HCEC 1CT (cell line): Measurements from ENCODE around the gene CHRNA4.
"Not testable (repeated sequence)": the region's sequence is repeated elsewhere in the genome, so short reads cannot be mapped to it uniquely, and the experiment has no call there.

Experiments used
- DNase-seq: peaks from one replicate; pipeline ENCODE4 v3.0.0-alpha.2; 2017

CHRNA4 gene

DNA sequence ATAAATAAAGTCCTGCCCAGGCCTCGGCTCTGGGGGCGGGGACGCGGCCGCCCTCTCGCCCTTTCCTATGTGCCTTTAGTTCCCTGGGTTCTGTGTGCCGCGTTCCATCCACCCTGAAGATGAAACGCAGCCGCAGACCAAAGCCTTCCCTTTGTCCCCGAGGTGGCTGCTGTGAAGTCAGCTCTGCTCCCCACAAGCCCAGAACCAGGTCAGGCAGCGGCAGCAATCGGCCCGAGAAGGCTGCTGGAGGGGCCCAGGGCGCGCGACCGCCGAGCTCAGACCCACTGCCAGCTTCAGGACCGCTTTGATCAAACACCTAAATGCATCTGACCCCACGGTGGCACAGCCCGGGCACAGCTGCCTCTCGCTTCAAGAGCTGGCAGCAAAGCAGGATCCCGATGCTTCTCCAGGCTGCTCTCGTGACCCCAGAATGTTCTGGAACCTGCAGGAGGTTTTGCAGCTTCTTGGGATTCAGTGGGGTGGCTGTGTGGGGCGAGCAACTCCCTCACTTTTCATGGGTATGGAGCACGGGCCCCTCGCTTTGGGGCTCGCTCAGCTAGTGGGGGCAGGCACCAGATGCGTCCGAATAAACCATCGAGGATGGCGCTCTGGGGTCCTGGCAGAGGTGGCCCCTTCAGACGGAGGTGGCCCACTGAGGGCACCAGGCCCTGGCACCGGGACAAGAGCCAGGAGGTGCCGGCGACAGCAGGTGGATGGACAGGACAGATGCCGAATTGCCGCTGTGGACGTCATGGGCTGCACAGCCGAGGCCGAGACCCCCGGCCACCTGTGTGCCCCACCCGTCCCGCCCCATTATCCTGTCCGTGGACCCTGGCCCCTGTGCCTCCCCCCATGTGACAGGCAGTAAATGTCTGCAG is 13.0 kb downstream of the CHRNA4 start:
- DNase-seq: no peak

DNA sequence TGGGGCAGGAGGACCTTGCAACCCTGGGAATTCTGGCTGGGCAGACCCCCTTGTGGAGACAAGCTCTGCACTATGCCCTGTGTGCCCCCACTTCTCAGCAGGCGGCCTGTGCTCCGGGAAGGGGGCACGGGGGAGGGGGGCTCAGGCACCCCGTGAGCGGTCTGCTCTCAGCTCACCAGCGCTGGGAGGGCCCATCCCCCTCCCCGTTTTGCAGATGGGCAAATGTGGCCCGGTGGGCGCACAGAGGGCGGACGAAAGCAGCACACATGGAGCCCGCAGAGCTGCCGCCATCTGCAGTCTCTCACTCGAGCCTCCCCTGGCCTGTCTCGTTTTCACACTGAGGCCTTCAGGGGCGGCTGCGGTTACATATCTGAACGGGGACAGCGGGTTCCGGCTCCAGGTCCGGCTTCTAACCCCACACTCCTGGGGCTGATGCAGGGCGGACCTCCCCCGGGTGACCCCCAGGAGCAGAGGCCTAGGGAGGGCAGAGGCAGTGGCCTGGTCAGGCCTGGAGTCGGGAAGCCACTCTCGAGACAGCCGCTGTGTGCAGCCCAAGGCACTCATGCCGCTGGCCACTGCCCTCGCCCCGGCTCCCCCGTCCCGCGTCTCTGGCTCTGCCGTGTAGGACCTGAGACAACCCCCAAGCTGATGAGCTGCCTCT is 13.9 kb downstream of the CHRNA4 start:
- no peak for DNase-seq

DNA sequence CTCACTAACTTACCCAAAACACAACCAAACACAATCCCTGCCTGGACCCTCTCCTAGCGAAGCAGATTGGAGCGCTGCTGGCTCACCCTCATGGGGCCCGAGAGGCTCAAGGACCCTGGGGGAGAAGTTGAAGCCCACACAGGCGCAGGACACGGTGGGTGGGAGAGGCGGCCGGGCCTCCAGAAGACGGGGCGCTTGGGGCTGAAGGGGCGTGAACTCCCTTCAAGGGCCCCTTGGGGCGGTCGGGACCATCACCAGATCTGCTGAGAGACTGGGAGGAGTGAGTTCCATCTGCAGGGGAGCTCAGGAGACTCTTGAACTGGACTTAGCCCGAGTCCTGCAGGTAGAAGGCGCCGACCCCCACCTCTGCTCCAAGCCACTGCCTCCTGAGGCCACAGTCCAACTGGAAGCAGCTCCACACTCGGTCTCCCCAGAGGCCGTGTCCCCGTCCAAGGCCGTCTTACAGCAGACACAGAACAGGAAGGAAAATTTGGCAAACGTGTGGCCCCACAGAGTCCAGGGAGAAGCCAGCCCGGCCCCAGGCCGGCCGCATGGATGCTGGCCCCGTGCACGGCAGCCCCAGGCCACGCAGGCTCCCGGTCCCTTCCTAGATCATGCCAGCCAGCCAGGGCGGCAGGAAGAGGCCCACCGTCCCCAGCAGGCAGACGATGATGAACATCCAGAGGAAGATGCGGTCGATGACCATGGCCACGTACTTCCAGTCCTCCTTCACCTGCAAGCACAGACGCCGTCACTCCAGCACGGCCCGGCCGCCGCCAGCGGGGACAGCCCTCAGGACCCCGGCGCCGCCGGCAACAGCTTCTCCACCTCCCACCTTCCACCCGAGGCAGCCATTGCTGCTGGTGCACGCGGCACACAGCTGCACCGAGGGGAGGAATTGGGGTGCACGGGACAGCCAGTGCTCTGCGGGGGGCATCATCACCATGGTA is 14.7 kb downstream of the CHRNA4 start:
- no peak for DNase-seq

DNA sequence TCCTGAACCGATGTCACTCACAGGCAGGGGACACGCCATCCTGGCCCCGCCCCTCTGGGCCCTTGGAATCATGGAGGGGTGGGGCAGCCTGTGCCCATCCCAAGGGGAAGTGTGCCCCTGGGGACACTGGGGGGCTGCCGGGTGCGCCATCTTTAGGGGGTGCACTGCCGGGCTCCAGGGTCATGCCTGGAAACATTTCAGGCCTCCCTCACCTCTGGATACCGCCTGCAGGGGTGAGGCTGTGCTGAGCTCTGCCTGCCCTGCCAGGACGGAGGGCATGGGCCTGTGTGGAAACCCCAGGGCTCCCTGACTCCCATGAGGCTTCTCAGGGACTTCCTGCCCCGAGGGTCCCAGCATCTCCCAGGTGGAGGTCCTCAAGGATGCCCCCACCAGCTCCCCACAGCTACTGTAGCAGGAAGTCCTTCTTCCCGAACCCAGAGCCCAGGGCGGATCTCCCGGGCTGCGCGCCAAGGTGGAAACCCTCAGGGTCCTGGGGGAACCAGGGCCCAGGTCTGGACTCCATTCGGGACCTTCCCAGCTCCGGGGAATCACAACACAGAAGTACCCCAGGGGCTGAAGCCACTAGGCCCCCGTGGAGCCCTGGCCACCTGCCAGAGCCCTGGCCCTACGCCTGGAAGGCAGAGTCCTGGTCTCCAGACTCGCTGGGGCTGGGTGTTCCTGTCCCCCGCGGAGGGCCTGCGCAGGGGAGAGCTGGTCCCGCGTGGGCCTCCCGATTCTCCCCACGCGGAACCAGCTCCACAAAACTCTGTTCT is 15.6 kb downstream of the CHRNA4 start:
- no peak for DNase-seq

DNA sequence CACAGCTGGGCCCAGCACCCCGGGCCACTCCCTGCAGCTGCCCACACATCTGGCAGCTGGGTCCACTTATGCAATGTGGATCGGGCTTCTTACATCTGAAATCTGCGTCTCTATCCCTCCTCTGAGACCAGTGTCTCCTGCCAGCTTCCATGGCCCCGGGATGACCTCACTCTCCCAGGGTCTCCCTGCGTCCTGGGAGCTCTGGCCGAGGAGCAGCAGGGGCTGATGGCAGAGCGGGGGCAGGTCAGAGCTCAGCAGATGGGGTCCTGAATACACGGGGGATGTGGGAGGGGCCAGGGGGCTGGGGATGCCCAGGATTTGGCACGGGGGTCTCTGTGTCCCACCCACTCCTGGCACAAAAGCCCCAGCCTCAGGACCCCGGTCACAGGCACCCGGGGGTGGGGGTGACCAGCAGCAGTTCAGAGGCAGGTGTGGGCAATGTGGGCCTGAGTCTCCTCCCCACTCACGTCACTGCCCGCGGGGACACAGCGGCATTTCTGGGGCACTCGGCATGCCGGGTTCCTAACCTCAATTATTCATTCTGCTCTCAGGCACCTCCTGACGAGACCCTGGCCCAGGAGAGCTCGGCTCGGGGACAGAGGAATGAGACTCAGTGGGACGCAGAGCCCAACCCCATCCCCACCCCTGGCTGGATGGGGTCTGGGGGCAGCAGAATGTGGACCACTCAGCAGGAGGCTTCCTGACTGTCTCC is 16.4 kb downstream of the CHRNA4 start:
- no peak for DNase-seq

DNA sequence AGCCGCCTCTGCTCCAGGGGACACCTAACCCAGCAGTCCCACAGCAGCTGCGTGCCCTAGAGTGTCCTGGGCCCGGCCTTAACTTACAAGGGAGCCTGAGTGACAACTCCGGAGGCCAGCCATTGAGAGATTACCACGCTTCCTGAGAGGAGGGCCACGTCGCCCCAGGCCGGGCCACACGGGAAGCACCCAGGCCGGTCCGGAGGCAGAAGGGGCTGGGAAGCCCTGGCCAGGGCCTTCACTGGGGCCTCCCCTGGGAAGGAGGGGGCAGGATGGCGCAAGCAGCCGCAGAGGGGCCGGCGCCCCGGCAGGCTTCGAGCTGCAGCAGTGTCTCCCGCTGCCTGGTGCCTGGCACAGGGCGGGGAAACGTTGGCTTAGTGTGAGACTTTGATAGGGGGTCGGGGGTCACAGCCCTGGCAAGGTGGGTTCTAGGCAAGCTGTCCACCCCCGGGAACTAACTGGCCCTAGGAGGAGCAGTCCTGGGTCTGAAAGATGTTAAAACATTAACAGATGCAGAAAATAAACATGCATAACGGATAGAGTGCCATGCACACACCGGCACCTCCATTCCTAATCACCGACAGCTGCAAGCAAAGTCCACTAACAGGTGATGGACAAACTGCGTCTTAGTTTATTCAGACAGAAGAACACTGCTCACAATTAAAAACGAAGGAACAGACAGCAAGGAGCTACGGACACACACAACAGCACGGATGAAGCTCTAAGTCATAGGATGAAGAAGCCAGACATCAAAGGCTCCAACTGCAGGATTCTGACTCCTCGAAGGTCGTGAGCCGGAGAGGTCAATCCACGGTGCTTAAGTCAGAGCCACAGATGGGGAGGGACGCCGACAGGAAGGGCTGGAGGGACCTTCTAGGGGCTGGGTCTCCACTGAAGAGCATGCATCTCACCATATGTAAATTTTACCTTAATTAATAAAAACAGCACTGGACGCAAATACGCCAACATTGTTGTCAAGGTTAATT is 17.4 kb downstream of the CHRNA4 start:
- DNase-seq: no peak

DNA sequence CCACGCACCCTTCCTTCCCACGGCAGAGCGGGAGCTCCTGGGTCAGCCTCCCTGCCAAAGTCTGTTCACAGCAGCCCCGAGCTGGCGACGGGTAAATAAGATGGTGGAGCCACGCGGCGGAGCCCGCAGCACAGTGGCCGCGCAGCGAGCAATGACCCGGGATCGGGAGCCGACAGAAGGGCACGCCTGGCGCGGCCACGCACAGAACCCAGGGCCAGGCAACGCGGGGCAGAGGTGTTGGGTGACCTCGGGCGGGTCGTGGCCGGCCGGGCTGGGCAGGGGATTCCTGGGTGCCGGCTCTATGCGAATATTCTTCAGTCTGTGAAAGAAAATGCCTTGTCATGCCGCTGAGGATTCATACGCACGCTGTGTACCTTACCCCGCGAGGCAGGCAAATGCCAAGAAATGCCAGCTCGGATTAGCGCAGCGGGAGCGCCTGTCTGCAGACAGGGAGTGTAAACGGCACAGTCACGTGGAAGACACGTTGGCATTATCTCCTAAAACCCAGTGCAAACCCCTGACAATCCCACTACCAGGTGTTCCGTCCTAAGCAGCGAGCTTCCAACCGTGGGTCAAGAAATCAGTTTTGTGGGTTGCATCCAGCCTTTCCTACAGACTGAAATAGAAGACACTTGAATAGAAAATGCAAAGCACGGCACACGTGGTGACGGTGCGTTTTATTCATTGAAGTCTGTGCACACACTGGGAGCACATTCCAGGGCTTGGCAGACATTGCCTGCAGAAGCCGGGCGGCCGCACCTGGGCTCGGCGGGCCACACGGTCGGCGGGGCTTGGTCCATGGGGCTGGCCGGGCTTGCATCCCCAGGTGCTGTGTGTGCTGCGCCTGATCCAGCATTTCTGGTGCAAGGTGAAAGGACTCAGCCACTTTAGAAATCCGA is 18.3 kb downstream of the CHRNA4 start:
- DNase-seq: no peak

DNA sequence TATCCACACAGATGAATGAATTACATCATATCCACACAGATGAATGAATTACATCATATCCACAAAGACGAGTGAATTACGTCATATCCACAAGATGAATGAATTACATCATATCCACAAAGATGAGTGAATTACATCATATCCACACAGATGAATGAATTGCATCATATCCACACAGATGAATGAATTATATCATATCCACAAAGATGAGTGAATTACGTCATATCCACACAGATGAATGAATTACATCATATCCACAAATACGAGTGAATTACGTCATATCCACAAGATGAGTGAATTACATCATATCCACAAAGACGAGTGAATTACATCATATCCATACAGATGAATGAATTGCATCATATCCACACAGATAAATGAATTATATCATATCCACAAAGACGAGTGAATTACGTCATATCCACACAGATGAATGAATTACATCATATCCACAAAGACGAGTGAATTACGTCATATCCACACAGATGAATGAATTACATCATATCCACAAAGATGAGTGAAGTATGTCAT is 20.9 kb downstream of the CHRNA4 start:
- not testable (repeated sequence) for DNase-seq

DNA sequence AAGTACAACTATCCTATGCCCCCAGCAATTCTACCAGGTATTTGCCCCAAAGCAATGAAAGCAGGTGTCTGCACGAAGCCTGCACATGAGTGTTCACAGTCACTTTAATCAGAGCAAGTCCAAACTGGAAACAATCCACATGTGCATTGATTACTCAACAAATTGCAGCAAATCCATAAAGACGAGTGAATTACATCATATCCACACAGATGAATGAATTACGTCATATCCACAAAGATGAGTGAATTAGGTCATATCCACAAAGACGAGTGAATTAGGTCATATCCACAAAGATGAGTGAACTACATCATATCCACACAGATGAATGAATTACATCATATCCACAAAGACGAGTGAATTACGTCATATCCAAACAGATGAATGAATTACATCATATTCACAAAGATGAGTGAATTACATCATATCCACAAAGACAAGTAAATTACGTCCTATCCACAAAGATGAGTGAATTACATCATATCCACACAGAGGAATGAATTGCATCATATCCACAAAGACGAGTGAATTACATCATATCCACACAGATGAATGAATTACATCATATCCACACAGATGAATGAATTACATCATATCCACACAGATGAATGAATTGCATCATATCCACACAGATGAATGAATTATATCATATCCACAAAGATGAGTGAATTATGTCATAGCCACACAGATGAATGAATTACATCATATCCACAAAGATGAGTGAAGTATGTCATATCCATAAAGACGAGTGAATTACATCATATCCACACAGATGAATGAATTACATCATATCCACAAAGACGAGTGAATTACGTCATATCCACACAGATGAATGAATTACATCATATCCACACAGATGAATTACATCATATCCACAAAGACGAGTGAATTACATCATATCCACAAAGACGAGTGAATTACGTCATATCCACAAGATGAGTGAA is 21.7 kb downstream of the CHRNA4 start:
- peak; percentile 3 for DNase-seq

DNA sequence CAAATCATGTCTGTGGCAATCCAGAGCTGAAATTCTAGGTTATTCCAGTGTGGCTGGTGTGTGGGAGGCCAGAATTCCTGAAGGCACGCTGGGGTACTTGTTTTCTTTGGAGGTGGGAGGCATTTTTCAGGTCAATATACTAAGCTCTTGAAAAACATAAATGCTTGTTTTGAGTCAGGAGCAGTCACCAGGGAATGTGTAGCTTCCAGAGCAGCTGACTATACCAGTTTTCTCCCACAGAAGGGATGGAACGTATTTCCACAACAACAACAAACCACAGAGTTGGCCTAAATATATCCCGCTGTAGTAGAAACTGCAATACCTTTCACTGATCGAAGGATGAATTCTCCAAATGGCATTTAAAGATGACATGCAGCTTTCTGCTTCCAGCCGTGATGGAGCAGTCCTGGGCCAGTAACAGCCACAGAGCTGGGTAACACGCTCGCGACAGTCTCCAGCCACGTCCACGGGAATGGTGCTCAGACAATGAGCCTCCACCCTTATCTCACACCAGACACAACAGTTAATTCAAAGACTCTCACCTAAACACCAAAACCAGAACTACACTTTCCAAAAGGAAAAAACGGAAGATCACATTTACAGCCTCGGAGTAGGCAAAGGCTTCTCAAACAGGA is 23.2 kb downstream of the CHRNA4 start:
- DNase-seq: no peak

DNA sequence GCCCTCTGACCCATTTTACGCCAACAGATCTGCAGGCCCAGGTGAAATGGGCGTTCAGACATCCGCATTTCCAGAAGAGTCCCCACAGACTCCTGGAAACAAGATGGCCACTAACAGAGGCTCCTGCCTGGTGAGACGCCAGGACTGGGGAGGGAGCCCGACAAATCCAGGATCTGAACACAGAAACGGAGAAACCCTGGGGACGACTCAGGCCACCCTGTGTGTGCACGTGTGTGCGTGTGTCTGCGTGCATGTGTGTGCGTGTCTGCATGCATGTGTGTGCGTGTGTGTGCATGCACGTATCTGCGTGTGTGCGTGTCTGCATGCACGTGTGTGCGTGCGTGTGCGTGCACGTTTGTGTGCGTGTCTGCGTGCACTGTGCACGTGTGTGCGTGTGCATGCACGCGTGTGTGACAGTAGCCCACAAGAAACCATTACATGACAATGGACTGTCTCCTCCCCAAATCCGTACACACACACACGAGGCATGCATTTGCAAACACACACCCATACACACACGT is 24.9 kb downstream of the CHRNA4 start:
- no peak for DNase-seq

DNA sequence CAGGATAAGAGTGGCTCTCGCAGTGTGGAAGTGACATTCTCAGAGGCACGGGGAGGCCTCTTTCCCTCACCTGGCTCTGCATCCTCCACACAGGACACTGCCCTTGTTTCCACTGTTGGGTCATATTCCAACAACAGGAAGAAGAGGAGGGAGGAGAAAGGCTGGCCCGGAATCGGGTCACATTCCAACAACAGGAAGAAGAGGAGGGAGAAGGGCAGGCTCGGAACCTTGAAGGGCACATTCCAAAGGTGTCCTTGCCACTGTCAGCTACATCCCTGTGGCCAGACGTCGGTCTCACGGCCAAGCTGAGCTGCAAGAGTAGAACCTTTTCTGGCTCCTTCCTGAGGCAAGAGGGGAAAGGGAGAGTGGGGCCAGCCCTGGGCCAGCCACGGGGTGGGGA is 25.4 kb downstream of the CHRNA4 start:
- DNase-seq: no peak

DNA sequence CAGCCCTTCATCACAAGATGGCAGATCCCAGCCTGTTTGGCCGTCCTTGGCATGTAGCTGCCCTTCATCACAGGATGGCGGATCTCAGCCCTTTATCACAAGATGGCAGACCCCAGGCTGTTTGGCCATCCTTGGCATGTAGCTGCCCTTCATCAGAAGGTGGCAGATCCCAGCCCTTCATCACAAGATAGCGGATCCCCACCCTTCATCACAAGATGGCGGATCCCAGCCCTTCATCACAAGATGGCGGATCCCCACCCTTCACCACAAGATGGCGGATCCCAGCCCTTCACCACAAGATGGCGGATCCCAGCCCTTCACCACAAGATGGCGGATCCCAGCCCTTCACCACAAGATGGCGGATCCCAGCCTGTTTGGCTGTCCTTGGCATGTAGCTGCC is 26.1 kb downstream of the CHRNA4 start:
- DNase-seq: not testable (repeated sequence)

DNA sequence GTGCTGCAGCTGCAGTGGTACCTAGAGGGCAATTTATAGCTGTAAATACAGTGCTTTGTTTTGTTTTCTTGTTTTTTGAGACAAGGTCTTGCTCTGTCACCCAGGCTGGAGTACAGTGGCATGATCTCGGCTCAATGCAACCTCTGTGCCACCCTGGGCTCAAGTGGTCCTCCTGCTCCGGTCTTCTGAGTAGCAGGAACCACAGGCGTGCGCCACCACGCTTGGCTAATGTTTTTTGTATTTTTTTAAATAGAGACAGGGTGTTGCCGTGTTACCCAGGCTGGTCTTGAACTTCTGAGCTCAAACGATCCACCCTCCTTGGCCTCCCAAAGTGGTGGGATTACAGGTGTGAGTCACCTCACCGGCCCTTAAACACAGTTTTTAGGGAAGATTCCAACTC is 26.8 kb downstream of the CHRNA4 start:
- DNase-seq: no peak

DNA sequence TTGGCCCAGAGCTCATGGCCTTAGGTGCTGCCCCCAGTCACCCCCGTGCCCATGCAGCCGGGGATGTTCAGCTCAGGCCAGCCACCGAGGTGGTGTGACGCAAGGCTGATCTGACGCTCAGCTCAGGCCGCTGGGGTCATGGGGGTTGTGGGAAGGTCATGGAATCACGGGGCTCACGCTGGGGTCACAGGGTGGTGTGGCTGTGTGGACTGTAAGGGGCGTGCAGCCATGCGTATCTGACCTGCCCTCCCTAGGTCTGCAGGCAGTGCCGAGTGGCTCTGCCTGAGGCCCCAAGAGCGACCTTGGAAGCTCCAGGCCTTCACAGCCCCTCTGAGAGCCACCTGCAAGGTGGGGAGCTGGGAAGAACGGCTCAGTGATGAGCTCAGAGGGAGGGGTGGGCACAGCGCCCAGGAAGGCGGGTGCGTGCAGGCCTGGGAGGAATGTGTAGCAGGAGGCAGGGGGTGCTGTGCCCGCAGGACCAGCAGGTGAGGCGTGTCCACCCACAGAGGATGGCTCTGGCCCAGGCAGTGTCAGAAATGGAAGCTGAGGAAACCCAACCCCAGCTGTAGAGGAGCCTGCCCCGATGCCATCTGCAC is 27.8 kb downstream of the CHRNA4 start:
- no peak for DNase-seq

DNA sequence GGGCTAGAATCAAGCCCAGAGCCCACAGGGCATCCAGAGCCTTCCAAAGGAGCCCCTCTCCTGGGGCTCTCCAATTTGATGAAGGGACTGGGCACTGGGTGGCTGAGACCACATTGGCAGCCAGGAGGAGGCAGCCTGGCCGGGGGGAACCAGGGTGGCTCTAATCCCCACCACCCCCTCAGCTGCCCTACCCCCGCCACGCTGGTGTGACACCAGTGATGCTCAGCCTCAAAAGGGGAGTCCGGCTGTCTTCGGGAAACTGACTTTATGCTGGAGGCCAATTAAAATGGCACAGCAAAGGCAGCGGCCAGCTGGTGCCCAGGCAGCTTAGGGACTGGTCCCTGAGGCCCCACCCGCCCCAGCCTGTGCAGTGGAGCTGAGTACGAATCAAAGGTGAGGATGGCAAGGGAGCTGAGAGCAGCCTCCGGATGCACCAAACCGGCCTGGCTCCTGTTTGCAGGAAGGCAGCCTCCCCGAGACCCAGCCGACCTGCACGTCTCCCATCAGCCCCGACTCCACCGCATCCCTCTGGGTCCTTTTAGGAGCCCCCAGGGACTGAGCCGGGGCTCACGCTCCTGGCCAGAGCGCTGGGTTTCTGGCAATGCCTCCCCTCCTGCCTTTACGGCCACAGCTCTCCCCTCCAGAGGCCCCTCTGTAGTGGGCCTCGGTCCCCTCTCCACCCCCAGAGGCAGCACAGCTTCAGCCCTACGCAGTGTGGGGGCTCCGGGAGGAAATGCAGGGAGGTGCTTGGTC is 28.5 kb downstream of the CHRNA4 start:
- DNase-seq: no peak
